ENCODE data around the gene UCN3. TPM values are rescaled to one million over a fixed set of nuclear protein-coding genes. Genes with fewer than 3 reads are reported as not detected.
"Not testable (repeated sequence)": the region's sequence is repeated elsewhere in the genome, so short reads cannot be mapped to it uniquely, and the experiment has no call there.

UCN3 gene
- total and polyA plus RNA-seq, 5 donors = not detected

GRCh38 chr10:5410787-5411186 is 46.0 kb downstream of the UCN3 start:
- H3K4me1 ChIP-seq (ENCODE audit: control insufficient read depth, insufficient read depth, low read length); ATAC-seq; H3K27me3 ChIP-seq (ENCODE audit: control insufficient read depth, insufficient read depth); H3K9me3 ChIP-seq (ENCODE audit: control insufficient read depth, low read length); H3K4me3 ChIP-seq (ENCODE audit: low read length); intact Hi-C loops (cut with DNase I); DNase-seq; H3K27ac ChIP-seq (ENCODE audit: low read length): not testable (repeated sequence)

DNA sequence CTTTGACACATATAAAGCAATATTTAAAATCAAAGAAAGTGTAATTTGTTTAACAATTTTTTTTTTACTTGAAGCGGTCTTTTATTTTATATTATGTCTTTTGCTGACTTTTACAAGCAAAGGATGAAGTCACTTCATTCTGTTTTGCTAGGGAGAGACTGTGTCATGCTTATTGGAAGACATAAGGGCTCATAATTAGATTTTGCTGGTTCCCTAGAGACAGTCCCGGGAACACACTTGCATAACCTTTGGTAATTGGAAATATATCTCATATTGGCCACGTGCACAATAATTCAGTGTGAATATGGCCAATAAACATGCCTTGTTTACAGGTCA is 47.1 kb downstream of the UCN3 start:
- Histone ChIP-seq H3K27ac (ENCODE audit: low read length) (no peak overlapping the region), H3K9me3 (ENCODE audit: control insufficient read depth, low read length) (no peaks in the 10 kb centered on the region), H3K27me3 (ENCODE audit: control insufficient read depth, insufficient read depth) (no peaks in the 10 kb centered on the region), H3K4me3 (ENCODE audit: low read length) (peak overlapping the region; percentile 91), H3K4me1 (ENCODE audit: control insufficient read depth, insufficient read depth, low read length) (peaks cover 2% of the 10 kb centered on the region)
- 34% methylated on average over 3 of the region's 3 CpGs for WGBS
- DNase-seq (no peak), ATAC-seq (peak in 1 of 2 donors; percentile 4)
- intact Hi-C loops (cut with DNase I) = no loop called here

GRCh38 chr10:5412277-5412941 is 47.6 kb downstream of the UCN3 start, which contains the start of gene NET1:
TSS of gene NET1 (plus strand) at chr10:5412557. CDS start at chr10:5412693, 136 bp downstream.
- no peaks in the 10 kb centered on the region for H3K4me1 ChIP-seq (ENCODE audit: control insufficient read depth, insufficient read depth, low read length)
- intact Hi-C loops (cut with DNase I) = no loop called here
- ATAC-seq (peak; percentile 98 to 99), DNase-seq (peak; percentile 88 to 95 (median 95))
- H3K27me3 ChIP-seq (ENCODE audit: control insufficient read depth, insufficient read depth) = no peaks in the 10 kb centered on the region
- under 1% methylated on average over 48 of the region's 48 CpGs for WGBS
- H3K9me3 ChIP-seq (ENCODE audit: control insufficient read depth, low read length) = no peaks in the 10 kb centered on the region
- H3K27ac ChIP-seq (ENCODE audit: low read length) = peak within 1 kb of the TSS; percentile 45
- peak within 1 kb of the TSS; percentile 91 for H3K4me3 ChIP-seq (ENCODE audit: low read length)

GRCh38 chr10:5413012-5413938 is 48.5 kb downstream of the UCN3 start:
- H3K27me3 ChIP-seq (ENCODE audit: control insufficient read depth, insufficient read depth) = no peaks in the 10 kb centered on the region
- no peaks in the 10 kb centered on the region for H3K4me1 ChIP-seq (ENCODE audit: control insufficient read depth, insufficient read depth, low read length)
- no peaks in the 10 kb centered on the region for H3K9me3 ChIP-seq (ENCODE audit: control insufficient read depth, low read length)
- DNase-seq (peak in 1 of 3 donors; percentile 39), ATAC-seq (peak; percentile 8 to 36)
- intact Hi-C loops (cut with DNase I) = no loop called here
- H3K27ac ChIP-seq (ENCODE audit: low read length) = peak overlapping the region; percentile 45
- 19% methylated on average over 20 of the region's 20 CpGs for WGBS
- peak overlapping the region; percentile 91 for H3K4me3 ChIP-seq (ENCODE audit: low read length)

GRCh38 chr10:5416981-5417380 is 52.2 kb downstream of the UCN3 start:
- H3K4me1 ChIP-seq (ENCODE audit: control insufficient read depth, insufficient read depth, low read length) = no peaks in the 10 kb centered on the region
- H3K9me3 ChIP-seq (ENCODE audit: control insufficient read depth, low read length) = no peaks in the 10 kb centered on the region
- intact Hi-C loops (cut with DNase I) = no loop called here
- WGBS = 87% methylated on average over 11 of the region's 11 CpGs
- no peak overlapping the region for H3K27ac ChIP-seq (ENCODE audit: low read length)
- DNase-seq (no peak), ATAC-seq (no peak)
- H3K27me3 ChIP-seq (ENCODE audit: control insufficient read depth, insufficient read depth) = no peaks in the 10 kb centered on the region
- no peak overlapping the region for H3K4me3 ChIP-seq (ENCODE audit: low read length)

GRCh38 chr10:5418584-5418983 is 53.8 kb downstream of the UCN3 start:
- no peak overlapping the region for H3K27ac ChIP-seq (ENCODE audit: low read length)
- H3K4me1 ChIP-seq (ENCODE audit: control insufficient read depth, insufficient read depth, low read length) = no peaks in the 10 kb centered on the region
- no peaks in the 10 kb centered on the region for H3K9me3 ChIP-seq (ENCODE audit: control insufficient read depth, low read length)
- no peaks in the 10 kb centered on the region for H3K27me3 ChIP-seq (ENCODE audit: control insufficient read depth, insufficient read depth)
- ATAC-seq (no peak), DNase-seq (no peak)
- intact Hi-C loops (cut with DNase I) = no loop called here
- no peak overlapping the region for H3K4me3 ChIP-seq (ENCODE audit: low read length)

- DNase-seq (no peak), ATAC-seq (no peak)
- H3K4me3 ChIP-seq (ENCODE audit: low read length) = no peak overlapping the region
- H3K4me1 ChIP-seq (ENCODE audit: control insufficient read depth, insufficient read depth, low read length) = no peaks in the 10 kb centered on the region
- 94% methylated on average over 3 of the region's 3 CpGs for WGBS
- H3K27me3 ChIP-seq (ENCODE audit: control insufficient read depth, insufficient read depth) = no peaks in the 10 kb centered on the region
- H3K27ac ChIP-seq (ENCODE audit: low read length) = no peak overlapping the region
- intact Hi-C loops (cut with DNase I) = no loop called here
- H3K9me3 ChIP-seq (ENCODE audit: control insufficient read depth, low read length) = no peaks in the 10 kb centered on the region
Observed at GRCh38 chr10:5419466-5420094, 54.8 kb downstream of the UCN3 start.

- Histone ChIP-seq H3K27me3 (ENCODE audit: control insufficient read depth, insufficient read depth) (no peaks in the 10 kb centered on the region), H3K4me1 (ENCODE audit: control insufficient read depth, insufficient read depth, low read length) (no peaks in the 10 kb centered on the region), H3K9me3 (ENCODE audit: control insufficient read depth, low read length) (no peaks in the 10 kb centered on the region), H3K4me3 (ENCODE audit: low read length) (no peak overlapping the region), H3K27ac (ENCODE audit: low read length) (no peak overlapping the region)
- ATAC-seq = no peak
- DNase-seq = no peak
- WGBS = 28% methylated on average over 2 of the region's 2 CpGs
- intact Hi-C loops (cut with DNase I) = no loop called here
Observed at GRCh38 chr10:5423771-5424170, 59.0 kb downstream of the UCN3 start.

Other genes starting within 250 kb of the UCN3 start
- gene AKR1C8, start 179.8 kb upstream of the UCN3 start, total RNA-seq = under 1 TPM in 3 of 4 donors, not detected in 1; 0.21 to 0.63 (median 0.31) TPM
- gene AKR1C8, start 179.8 kb upstream of the UCN3 start, polyA plus RNA-seq = 0.32 TPM
- gene AKR1C4, start 168.1 kb upstream of the UCN3 start, total RNA-seq = not detected
- gene AKR1C4, start 168.1 kb upstream of the UCN3 start, polyA plus RNA-seq = not detected
- 1 to 10 TPM in 3 of 4 donors, under 1 TPM in 1; 0.66 to 1.7 (median 1.0) TPM for gene TUBAL3, start 39.9 kb downstream of the UCN3 start, total RNA-seq
- gene TUBAL3, start 39.9 kb downstream of the UCN3 start, polyA plus RNA-seq = 0.43 TPM
- 10 to 100 TPM; 16.2 to 26.6 (median 20.8) TPM for gene NET1, start 47.6 kb downstream of the UCN3 start, total RNA-seq
- 6.7 TPM for gene NET1, start 47.6 kb downstream of the UCN3 start, polyA plus RNA-seq
- not detected for gene CALML5, start 134.6 kb downstream of the UCN3 start, total RNA-seq
- not detected for gene CALML5, start 134.6 kb downstream of the UCN3 start, polyA plus RNA-seq
- gene CALML3, start 160.0 kb downstream of the UCN3 start, total RNA-seq = not detected
- gene CALML3, start 160.0 kb downstream of the UCN3 start, polyA plus RNA-seq = not detected